GM18508 (cell line): Measurements from ENCODE around the gene TRIM4.
"Not testable (repeated sequence)": the region's sequence is repeated elsewhere in the genome, so short reads cannot be mapped to it uniquely, and the experiment has no call there.

Experiments used
- ATAC-seq: cut with Tn5 transposase; IDR thresholded peaks from one replicate; pipeline ENCODE4 v1.9.1; 2021; ENCODE audit warnings: moderate number of reproducible peaks; ENCODE audit not compliant: insufficient read depth, unreplicated experiment

TRIM4 gene

GRCh38 chr7:99923200-99923599 is 3.9 kb upstream of the TRIM4 start:
- no peak for ATAC-seq

- no peak for ATAC-seq
These were observed 819 bp upstream of the TRIM4 start for GRCh38 chr7:99920149-99920548.

GRCh38 chr7:99919814-99920112 is 433 bp upstream of the TRIM4 start:
- ATAC-seq: no peak

GRCh38 chr7:99910976-99911375 is 8.4 kb downstream of the TRIM4 start:
- no peak for ATAC-seq

- no peak for ATAC-seq
These were observed 17.7 kb downstream of the TRIM4 start for GRCh38 chr7:99901581-99901980.

- no peak for ATAC-seq
These were observed 19.4 kb downstream of the TRIM4 start for GRCh38 chr7:99899830-99900519.

- no peak for ATAC-seq
These were observed 20.5 kb downstream of the TRIM4 start for GRCh38 chr7:99898836-99899235.

GRCh38 chr7:99898023-99898357 is 21.3 kb downstream of the TRIM4 start:
- ATAC-seq: no peak

- ATAC-seq: no peak
These were observed 21.9 kb downstream of the TRIM4 start for GRCh38 chr7:99897322-99898022.

- ATAC-seq: no peak
These were observed 24.6 kb downstream of the TRIM4 start for GRCh38 chr7:99894738-99895137.

GRCh38 chr7:99893280-99893679 is 26.1 kb downstream of the TRIM4 start:
- ATAC-seq: no peak

GRCh38 chr7:99890348-99890747 is 29.0 kb downstream of the TRIM4 start:
- not testable (repeated sequence) for ATAC-seq

- ATAC-seq: not testable (repeated sequence)
These were observed 31.0 kb downstream of the TRIM4 start for GRCh38 chr7:99888366-99888765.

GRCh38 chr7:99881370-99881769 is 38.0 kb downstream of the TRIM4 start:
- ATAC-seq: no peak

- no peak for ATAC-seq
These were observed 42.4 kb downstream of the TRIM4 start, which contains the start of gene OR2AE1 for GRCh38 chr7:99876933-99877332. TSS of gene OR2AE1 (minus strand) at chr7:99877033. CDS start at chr7:99877033, 0 bp downstream.

- no peak for ATAC-seq
These were observed 42.8 kb downstream of the TRIM4 start for GRCh38 chr7:99876491-99876890.

GRCh38 chr7:99868246-99868645 is 51.1 kb downstream of the TRIM4 start:
- ATAC-seq: no peak

- ATAC-seq: not testable (repeated sequence)
These were observed 51.9 kb downstream of the TRIM4 start for GRCh38 chr7:99867477-99867876.

- ATAC-seq: no peak
These were observed 55.4 kb downstream of the TRIM4 start for GRCh38 chr7:99863847-99864440.

GRCh38 chr7:99860281-99861127 is 58.8 kb downstream of the TRIM4 start:
- ATAC-seq: no peak

GRCh38 chr7:99855236-99855635 is 64.1 kb downstream of the TRIM4 start:
- ATAC-seq: no peak
